GM18873 (cell line): Measurements from ENCODE around the gene FAM168A.

Experiments used
- ATAC-seq: cut with Tn5 transposase; IDR thresholded peaks from one replicate; pipeline ENCODE4 v1.9.1; 2021; ENCODE audit warnings: mild to moderate bottlenecking, moderate library complexity, moderate number of reproducible peaks; ENCODE audit not compliant: unreplicated experiment, low FRiP score

The FAM168A gene

DNA sequence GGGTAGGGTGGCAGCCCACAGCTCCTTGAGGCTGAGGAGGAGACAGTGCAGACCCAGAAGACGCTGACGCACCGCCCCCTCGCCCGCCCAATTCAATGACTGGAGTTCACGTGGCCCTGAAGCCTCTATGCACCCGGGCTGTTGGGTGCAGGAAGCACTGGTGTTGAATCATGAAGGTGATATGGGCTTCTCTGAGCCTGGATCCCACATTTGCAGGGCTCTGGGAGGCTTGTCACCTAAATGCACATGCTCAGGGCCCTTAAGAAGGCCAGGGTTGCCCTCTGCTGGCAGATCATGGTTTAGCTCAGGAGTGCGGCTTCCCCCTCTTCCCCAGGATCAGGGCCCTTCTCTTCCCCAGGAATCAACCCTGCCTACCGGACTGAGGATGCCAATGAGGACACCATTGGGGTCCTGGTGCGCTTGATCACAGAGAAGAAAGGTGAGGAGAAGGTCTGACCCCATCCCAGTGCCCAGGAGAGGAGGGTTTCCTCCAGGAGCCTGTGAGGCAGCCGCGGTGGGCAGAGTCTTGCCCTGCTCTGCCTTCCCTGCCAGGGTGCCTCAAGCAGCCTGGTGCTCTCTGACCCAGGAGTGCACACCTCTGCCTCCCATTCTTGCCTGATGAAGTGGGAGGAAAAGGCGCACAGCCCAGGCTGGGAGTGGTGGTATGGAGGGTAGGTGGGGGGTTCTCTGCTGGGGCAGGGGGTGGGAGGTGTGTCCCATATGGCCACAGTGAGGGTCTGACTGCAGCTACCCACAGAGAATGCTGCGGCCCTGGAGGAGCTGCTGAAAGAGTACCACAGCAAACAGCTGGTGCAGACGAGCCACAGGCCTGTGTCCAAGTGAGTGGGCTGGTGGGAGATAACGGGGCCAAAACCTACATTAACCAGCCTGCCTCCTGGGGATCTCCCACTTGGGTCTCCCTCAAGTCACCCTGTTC lies 204.2 kb downstream of the FAM168A start:
- no peak for ATAC-seq

DNA sequence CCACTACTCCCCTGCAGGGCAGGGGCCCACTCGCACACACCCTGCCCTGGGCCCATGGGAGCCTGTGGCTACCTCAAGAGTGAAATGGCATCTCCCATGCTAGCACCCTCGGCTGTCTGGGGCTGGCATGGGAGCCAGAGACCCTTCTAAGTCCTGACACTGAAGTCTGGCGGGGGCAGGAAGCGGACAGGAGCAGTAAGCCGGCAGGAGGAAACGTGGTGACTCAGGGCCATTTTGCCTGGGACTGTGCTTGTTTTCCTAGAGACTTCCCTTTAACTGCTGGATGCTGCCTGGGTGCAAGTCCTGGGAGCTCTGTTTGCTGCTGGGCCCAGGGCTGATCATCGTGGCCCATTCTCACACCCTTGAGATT lies 204.9 kb downstream of the FAM168A start:
- ATAC-seq, result no peak

DNA sequence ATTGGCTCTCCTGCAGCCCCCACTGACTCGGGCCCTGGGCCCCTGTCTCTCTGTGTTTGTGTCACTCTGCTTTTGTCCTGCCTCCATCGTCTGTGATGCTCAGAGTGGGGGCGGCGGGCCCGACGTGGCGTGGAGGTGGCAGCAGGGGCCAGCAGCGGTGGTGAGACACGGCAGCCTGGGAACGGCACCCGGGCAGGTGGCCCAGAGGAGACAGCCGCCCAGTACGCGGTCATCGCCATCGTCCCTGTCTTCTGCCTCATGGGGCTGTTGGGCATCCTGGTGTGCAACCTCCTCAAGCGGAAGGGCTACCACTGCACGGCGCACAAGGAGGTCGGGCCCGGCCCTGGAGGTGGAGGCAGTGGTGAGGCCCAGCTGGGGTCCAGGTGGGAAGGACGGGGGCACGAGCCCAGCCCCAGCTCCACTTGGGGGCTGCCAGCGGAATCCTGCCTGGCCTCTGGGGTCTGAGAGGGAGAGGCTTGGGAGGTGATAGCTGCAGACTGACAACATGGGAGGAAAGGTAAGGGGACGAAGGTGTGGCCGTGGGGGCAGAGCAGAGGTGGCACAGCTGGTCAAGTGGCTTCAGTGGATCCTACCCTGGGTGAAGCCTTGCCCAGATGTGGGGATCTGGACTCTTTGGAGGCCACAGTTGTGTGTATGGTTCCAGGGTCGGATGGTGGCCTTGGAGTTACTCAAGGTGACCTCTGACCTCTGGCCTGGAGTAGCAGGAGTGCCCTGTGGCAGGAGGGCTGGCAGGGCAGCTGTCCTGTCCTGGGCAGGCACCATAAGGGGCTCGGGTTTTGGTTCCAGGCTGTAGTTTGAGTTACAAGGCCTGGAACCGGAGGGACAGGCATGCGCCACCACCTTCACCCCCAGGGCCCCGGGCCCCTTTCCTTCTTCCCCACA lies 205.6 kb downstream of the FAM168A start:
- no peak for ATAC-seq

DNA sequence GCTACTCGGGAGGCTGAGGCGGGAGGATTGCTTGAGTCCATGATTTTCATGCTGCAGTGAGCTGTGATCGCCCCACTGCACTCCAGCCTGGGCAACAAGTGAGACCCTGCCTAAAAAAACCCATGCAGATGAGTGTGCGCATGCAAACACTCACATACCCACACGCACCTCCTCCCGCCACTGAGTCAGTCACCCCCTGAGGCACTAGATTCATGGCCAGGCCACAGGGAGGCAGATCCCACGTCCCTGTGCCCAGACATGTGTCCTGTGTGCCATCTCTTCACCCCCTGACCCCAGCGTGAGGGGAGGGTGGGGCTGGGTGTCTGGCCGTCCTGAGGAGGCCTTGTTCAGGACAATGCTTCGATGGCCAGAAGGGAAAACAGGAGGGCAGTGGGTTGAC lies 206.2 kb downstream of the FAM168A start:
- ATAC-seq, result no peak

DNA sequence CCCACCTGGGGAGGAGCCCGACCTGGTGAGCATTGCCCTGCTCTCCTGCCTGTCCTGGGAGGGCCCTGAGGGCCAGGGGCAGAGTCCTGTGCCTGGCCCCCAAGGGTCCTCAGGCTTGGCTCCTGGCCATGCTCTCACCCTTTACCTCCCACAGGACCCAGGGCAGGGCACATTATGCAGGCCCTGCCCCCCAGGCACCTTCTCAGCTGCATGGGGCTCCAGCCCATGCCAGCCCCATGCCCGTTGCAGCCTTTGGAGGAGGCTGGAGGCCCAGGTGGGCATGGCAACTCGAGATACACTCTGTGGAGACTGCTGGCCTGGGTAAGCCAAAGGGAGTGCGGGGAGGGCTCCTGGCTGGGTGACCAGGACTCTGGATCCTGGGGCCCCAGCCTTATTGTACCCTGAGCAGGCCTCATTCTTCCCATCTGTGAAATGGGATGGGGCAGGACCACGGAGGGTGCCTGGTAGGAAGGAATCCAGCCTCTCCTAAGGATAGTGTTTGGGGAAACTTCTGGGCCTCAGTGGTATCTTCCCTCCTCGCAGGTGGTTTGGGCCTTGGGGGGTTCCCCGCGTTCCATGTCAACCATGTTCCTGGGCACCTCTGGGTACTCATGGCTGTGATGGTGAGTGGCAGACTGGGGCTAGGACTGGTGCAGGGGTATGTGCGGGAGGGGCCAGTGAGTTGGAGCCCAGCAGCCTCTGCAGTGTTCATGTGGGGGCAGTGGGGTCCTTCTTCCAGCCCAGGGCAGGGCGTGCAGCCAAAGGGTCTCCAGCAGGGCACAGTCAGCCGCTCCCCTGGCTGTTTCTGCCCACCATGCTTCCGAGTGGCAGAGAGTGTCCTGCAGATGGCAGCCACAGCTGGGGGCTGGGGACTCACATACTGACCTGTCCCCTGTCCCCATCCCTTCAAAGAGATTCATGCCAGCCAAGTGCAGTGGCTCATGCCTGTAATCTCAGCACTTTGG lies 207.0 kb downstream of the FAM168A start:
- ATAC-seq, result no peak

DNA sequence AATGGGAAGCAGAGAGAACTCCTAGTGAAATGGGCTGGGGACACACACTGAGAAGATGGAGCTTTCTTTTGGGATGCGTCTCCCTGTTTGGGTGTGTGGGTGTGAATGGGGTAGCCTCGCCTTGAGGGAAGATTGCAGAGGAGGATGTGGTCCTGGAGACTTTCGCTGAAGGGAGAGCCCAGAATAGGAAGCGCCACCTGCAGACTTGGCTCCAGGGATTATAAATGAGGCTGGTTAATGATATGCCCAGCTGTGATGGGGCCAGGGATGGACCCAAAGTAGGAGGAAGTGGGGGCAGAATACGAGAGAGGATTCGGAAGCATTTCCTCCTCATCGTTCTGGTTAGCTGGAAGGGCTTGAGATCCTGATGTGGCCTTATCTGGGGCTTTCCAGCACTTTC lies 208.0 kb downstream of the FAM168A start:
- no peak for ATAC-seq

DNA sequence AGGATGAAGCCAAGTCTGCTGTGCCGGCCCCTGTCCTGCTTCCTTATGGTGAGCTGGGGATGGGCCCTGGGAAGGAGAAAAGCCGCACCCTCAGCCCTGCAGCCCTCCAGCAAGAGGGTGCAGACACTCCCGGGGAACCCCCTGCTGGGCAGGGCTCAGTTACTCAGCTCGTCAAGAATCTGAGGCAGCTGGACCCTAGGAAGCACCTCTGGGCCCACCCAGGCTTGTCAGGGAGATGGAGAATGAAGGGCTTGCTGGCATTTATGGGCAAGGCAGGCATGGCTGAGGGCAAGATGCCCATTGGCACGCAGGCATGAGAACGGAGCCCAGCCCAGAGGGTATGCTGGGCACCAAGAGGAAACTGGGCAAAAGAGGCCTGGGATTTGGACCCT lies 208.8 kb downstream of the FAM168A start:
- no peak for ATAC-seq

DNA sequence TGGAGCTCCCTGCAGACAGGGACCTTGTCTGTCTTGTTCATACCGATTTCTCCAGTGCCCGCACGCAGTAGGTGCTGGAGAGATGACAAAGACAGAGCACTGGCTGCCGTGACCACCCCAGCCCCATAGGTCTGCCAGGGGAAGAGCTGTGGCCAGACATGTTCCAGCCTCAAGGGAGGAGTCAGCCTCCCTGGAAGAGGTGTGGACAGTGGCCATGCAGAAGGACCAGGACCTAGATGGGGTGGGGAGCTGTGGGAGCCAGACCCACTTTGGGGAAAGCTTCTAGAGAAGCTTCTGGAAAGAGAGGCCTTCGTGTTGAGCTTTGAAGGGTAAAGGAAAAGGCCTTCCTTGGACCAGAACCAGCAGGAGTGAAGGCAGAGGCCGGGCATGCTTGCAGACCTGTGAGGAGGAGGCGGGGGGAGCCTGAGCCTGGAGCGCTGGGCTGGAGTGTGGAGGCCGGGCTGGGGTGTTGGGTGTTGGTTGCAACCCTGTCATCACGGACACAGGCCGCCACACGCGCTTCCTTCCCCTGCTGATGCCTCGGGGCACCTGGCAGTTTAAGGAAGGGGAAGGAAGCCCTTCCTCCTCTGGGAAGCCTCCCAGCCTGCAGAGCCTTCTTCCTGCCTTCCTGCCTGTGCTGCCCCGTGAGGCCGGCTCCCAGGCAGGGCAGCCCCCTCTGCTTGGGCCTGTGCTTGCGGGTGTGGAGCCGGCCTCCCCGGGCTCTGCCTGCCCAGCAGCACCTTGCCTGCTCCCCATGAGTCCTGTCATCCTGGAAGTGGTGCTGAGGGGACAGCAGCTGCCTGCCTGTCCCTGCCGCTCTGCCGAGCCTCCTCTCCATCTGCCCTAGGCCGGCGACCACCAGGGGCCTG lies 209.4 kb downstream of the FAM168A start:
- ATAC-seq, result no peak

DNA sequence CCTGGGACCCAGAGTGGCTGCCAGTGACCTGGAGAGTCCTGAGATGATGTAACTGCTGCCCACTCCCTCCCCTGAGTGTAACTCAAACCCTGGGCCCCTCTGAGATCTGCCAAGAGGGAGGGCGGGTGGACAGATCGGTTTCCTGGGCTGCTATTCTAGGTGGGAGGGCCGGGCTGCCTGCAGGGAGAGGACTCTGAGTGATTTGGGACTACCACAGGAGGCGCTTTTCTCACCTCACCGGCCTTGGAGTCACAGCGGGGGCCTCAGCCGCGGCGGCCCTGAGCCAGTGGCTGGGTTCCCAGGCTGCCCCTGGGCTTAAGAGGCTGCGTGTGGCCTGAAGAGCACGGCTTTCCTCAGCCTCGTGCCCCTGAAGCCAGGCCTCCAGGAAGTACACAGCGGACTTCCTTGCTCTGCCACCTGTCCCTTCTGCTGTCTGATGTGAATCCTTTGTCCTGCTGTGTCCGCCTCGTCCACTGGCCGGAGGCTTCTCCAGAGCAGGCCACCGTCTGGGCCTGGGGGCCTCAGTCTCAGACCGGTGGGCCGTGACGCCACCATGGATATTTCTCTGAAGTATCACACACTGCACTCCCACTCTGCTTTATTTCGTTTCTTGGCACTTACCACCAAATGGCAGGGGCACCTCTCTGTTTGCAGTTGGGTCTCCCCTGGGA lies 210.2 kb downstream of the FAM168A start:
- ATAC-seq, result no peak

DNA sequence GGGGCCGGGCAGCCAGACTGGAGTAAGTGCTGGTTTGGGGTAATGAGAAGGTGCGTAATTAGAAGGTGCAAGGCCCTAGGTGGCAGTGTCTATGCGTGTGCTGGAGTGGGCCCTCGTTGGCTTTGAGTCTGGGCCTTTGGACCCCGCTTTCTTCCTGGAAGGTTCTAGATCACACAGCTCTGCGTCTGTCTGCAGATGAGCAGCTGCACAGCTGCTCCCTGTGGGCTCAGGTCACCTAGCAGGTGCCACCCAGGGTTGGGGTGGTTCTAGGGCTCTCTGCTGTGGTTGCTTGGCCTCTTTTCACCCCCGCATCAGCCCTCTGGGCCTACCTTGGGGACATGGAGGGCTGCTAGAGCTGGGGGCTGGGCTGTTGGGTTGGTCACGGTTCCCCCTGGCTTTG lies 211.4 kb downstream of the FAM168A start:
- ATAC-seq, result no peak

DNA sequence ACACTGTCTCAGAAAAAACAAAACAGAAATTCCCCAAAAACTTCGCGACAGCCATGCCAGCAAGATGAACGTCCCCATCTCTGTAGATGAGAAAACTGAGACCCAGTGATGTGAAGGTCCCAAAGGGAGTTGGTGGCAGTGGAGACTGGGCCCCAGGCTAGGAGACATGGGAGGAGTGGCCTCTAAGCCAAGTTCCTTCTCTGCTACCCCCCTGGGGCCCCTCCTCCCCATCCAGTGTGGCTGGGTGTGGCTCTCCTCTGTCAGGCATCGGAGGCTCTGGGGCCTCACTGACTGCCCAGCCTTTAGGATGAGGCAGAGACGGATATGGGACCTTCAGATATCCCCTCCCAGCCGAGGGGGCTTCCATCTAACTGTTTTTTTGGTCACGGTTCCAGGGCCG lies 211.9 kb downstream of the FAM168A start:
- ATAC-seq, result no peak

DNA sequence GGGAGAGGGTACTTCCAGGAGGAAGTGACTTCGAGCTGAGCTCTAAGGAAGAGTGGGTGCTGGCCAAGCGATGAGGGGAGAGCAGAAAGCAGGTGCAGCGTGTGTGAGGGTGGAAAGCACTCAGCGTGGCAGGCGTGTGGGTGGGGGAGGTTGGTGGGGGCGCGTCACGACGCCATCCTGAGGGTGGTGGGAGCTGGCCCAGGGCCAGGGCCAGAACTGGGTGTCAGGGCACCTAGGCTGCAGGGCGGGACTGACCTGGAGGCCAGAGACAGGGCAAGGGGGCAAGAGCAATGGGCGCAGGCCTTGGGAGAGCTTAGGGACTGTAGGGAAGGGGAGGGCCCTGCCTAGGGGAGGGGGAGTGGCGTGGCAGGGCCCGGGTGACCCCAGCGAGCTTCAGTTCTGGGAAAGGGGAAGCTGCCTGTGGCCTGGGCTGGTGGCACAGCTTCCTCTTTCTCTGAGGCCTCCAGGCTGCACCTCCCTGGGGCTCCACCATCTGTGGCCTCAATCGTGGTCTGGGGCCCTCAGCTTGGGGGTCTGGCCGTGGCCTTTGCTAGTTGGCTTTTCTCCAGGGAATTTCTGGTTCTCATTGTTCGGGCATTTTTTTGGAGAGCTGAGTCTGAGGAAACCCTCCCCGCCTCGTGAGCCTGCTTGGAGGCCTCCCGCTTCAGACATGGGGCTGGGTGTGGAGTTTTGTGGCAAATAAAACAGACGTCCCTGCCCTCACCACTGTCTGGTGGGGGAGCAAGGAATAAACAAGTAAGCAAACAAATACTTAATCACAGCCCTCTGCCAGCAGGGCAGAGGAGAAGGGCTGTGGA lies 212.8 kb downstream of the FAM168A start:
- ATAC-seq, result no peak

DNA sequence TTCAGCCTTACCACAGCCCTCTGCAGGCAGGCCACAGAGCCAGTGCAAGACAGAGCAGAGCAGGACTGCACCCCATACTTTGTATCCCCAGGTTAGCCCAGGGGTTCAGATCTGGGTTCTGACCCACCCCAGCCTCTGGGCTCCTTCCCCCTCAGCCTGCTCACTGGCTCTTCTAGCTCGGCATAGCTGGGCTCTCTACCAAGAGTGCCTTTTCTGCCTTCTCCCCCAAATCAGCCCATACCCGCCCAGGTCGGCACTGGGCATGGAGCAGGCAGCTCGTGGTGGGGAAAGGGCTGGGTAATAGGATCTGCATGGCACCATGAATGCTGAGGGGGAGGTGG lies 213.4 kb downstream of the FAM168A start:
- no peak for ATAC-seq

DNA sequence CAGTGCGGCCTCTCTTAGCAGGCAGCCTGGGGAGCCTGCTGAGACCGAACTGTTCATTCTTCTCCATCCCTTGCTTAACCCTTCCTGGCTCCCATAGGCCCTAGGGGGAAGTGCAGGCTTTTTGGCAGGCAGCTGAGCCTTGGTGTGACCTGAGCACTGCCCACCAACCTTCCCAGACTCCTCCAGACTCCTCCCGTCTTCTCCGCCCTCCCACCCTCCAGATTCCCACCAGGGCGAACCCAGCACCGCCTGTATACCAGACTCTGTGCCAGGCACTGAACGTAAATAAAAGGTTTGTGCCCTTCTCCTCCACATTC lies 213.8 kb downstream of the FAM168A start:
- ATAC-seq, result no peak

DNA sequence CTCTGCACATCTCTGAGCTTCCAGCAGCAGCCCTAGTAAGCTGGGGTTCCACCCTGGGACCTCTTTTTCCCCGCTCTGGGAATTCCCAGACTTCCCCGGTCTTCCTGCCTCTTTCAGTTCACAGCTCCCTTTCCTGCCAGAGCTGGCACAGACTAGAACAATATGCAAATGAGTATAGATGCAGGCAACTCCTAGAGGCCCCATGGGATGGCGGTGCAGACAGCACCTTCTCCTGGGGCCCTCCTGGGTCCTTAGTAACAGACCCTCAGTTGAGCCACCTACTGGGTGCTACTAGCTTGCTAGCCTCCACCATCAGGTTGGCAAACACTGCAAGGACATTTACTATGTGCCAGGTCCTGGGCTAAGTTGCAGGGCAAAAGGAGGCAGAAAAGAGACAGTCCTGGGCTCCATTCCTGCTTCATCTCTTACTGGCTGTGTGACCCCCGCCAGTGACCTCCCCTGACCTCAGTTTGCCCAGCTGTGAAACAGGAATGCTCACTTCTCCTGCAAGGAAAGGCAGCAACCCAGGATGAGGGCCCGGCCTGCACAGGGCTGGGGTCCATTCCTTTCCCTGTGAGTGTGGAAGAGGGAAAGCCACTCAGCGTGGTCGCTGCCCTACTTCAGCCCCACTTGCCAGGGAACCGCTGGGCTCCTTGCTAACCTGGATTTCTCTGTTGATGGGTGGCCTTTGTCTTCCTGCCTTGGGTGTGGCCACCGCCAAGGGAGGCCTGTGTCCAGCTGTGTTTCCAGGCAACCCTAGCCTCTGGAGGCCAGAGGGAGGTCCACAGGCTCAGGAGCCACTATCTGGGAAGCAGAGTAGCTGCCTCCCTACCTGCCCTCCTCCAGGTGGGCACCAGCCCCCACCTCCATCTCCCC lies 214.4 kb downstream of the FAM168A start:
- ATAC-seq, result no peak

DNA sequence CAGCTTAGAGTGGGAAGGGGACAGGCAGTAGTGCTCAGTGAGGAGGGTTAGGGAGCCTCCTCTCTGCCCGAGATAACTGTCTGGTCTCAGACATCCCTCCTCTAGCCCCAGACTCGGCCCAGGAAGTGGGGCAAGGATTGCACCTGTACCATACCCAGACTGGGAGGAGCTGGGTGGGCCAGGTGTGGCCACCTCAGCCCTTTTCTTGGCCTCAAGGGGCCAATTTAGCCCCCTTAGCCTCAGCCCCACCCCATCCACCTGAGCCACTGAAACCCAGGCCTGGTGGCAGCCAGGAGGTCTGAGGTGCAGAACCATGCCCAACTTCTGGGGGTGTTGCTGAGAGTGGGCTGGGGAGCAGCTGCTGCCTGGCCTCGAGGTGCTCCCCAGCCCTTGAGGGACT lies 215.2 kb downstream of the FAM168A start:
- no peak for ATAC-seq

DNA sequence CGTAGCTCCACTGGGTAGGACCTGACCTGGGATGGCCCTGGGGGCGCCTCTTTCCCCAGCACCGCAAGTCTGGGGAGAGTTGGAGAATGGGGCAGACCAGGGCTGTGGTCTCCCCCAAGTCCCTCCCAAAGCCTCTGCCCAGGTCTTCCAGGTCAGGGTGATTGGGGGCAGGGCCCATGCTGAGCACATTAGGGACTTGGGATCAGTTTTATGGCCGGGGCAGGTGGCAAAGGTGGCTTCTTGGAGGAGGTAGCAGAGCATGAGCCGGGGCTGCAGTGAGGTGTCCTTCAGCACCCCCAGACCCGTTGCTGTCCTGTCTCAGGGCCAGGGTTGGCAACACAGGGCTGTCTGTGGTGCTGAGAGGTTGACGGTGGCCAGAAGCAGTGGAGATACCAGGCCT lies 215.7 kb downstream of the FAM168A start:
- ATAC-seq, result no peak
